ENCODE results near the gene GPR146. TPM values are rescaled to one million over a fixed set of nuclear protein-coding genes. Genes with fewer than 3 reads are reported as not detected.

The GPR146 gene
- total and polyA plus RNA-seq, 2 of the 13 experiments (the other 11 are each of a cell fraction or from before 2014, with no cell fraction given): 2.0 to 15.9 TPM

GRCh38 chr7:1044189-1045068, at the start of gene GPR146 (continued):
- TF ChIP-seq ZBTB44 (CRISPR knock-in tag; IDR thresholded peaks at IDR 0.05) (no peak), ZNF260 (CRISPR knock-in tag; IDR thresholded peaks at IDR 0.05; ENCODE audit: borderline replicate concordance, low read depth) (no peak), ZNF251 (CRISPR knock-in tag; IDR thresholded peaks at IDR 0.05) (no peak)

GRCh38 chr7:994592-995308, 49.6 kb upstream of the GPR146 start:
- DNase-seq (ENCODE audit: low spot score): no peak
- ChIA-PET POLR2A (interaction anchor here (3.3 to 5.2 kb wide), 2 partner anchors 19 to 71 kb away, joined by 45 to 292 read pairs; partner anchors contain the start of gene COX19), CTCF (ENCODE audit: low intra/inter-chr PET ratio, low total read pairs) (interaction anchor here (4.4 kb wide), 1 partner anchor 71 kb away, joined by 65 read pairs; no protein-coding TSS in a partner anchor)
- Histone ChIP-seq H3K9ac (ENCODE audit: insufficient read depth, low read depth, low read length) (no peak overlapping the region), H3K4me2 (ENCODE audit: low read depth, low read length) (no peak overlapping the region), H3K27me3 (ENCODE audit: control insufficient read depth in 1 of 2, insufficient read depth in 2 of 2, low read length in 2 of 2) (no peaks in the 10 kb centered on the region), H3K4me1 (ENCODE audit: insufficient read depth, low read length) (peaks cover 35% of the 10 kb centered on the region), H2AFZ (ENCODE audit: low read length) (no peak overlapping the region), H3K36me3 (replicated peaks in 1 of 2; ENCODE audit: control insufficient read depth in 1 of 2, insufficient read depth in 2 of 2, low read length in 2 of 2) (peaks cover 0 to 1% of the 10 kb centered on the region in 2 experiments; a peak in 1 of 5 replicates), H3K79me2 (ENCODE audit: insufficient read depth, low read length) (no peaks in the 10 kb centered on the region), H3K27ac (ENCODE audit: extremely low read length, insufficient read depth, low read length) (no peak overlapping the region), H3K9me3 (ENCODE audit: low read length) (no peaks in the 10 kb centered on the region), H3K4me3 (replicated peaks in 1 of 3; ENCODE audit: insufficient read depth in 1 of 3, low read depth in 2 of 3, low read length in 3 of 3) (no peak overlapping the region), H4K20me1 (ENCODE audit: insufficient read depth, low read length) (no peaks in the 10 kb centered on the region)
- no TSS peak for BruUV-seq (replicated peaks)
- WGBS (ENCODE audit: low lambda C conversion rate): 93% methylated on average over 7 of the region's 28 CpGs
- in situ Hi-C loops (cut with HindIII; ENCODE audit: extremely low pct_ligation_motif_present, low pct_unique_long_range_greater_than_20kb): loop anchor here (5.0 kb wide), 2 partner anchors 73 to 183 kb away; no protein-coding TSS in a partner anchor
- no peak for FAIRE-seq
- TF ChIP-seq YEATS4 (CRISPR knock-in tag; IDR thresholded peaks at IDR 0.05; ENCODE audit: borderline replicate concordance) (no peak), KLF12 (CRISPR knock-in tag; IDR thresholded peaks at IDR 0.05; ENCODE audit: borderline replicate concordance) (no peak), PCBP1 (IDR thresholded peaks at IDR 0.05; ENCODE audit: borderline replicate concordance, low read depth, low read length) (no peak), ZNF33B (CRISPR knock-in tag; IDR thresholded peaks at IDR 0.05) (no peak), GATAD2A (CRISPR knock-in tag; IDR thresholded peaks at IDR 0.05) (no peak), NKX3-1 (CRISPR knock-in tag; IDR thresholded peaks at IDR 0.05) (no peak), POLR2AphosphoS2 (IDR thresholded peaks at IDR 0.05; ENCODE audit: low read depth, low read length) (no peak), ZNF546 (CRISPR knock-in tag; conservative IDR thresholded peaks at IDR 0.05) (no peak), LBX2 (CRISPR knock-in tag; IDR thresholded peaks at IDR 0.05; ENCODE audit: borderline replicate concordance) (no peak), RBM39 (IDR thresholded peaks at IDR 0.05; ENCODE audit: low read depth, low read length, poor library complexity, severe bottlenecking) (no peak), KDM4B (CRISPR knock-in tag; IDR thresholded peaks at IDR 0.05) (no peak), KLF13 (CRISPR knock-in tag; IDR thresholded peaks at IDR 0.05) (no peak), BCL3 (CRISPR knock-in tag; IDR thresholded peaks at IDR 0.05) (no peak)
- intact Hi-C loops (cut with micrococcal nuclease; ENCODE audit: unreplicated experiment): loop anchor here (5.0 kb wide), 1 partner anchor 53 kb away; no protein-coding TSS in a partner anchor
- no peak for ATAC-seq

All from HepG2 (cell line).